Peyer's patch (tissue), 4 donors: ENCODE results near the gene ELL.

Experiments
- POLR2A ChIP-seq, 2 donors: fragments of 450-650 bp; IDR thresholded peaks; one replicate each; pipeline ENCODE4 v1.5.1; 2017; ENCODE audit warnings: antibody characterized with exemption in 2 of 2, mild to moderate bottlenecking in 2 of 2, moderate library complexity in 2 of 2
- TF ChIP-seq, protein P1 (sequence below), 6 experiments: fragments of 450-650 bp in 4 of 6; fragments of 200-600 bp in 2 of 6; sonication (generic) in 1 of 6; IDR thresholded peaks; one replicate each; pipeline ENCODE4 v1.5.1; 2017 to 2019; ENCODE audit warnings: antibody characterized with exemption in 6 of 6, mild to moderate bottlenecking in 3 of 6, moderate library complexity in 1 of 6

- TF ChIP-seq, protein P1, sequence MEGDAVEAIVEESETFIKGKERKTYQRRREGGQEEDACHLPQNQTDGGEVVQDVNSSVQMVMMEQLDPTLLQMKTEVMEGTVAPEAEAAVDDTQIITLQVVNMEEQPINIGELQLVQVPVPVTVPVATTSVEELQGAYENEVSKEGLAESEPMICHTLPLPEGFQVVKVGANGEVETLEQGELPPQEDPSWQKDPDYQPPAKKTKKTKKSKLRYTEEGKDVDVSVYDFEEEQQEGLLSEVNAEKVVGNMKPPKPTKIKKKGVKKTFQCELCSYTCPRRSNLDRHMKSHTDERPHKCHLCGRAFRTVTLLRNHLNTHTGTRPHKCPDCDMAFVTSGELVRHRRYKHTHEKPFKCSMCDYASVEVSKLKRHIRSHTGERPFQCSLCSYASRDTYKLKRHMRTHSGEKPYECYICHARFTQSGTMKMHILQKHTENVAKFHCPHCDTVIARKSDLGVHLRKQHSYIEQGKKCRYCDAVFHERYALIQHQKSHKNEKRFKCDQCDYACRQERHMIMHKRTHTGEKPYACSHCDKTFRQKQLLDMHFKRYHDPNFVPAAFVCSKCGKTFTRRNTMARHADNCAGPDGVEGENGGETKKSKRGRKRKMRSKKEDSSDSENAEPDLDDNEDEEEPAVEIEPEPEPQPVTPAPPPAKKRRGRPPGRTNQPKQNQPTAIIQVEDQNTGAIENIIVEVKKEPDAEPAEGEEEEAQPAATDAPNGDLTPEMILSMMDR (IDR thresholded peaks at IDR 0.05): no peak
- no peak for TF ChIP-seq POLR2A (IDR thresholded peaks at IDR 0.05)
These were observed 128.9 kb downstream of the ELL start for GRCh38 chr19:18392926-18393325.
